ENCODE data around the gene TXNIP. TPM values are rescaled to one million over a fixed set of nuclear protein-coding genes. Genes with fewer than 3 reads are reported as not detected.

Gene TXNIP
- total and polyA plus RNA-seq, 2 of the 4 experiments (the other 2 are of a cell fraction): 36.4 to 77.2 TPM

DNA sequence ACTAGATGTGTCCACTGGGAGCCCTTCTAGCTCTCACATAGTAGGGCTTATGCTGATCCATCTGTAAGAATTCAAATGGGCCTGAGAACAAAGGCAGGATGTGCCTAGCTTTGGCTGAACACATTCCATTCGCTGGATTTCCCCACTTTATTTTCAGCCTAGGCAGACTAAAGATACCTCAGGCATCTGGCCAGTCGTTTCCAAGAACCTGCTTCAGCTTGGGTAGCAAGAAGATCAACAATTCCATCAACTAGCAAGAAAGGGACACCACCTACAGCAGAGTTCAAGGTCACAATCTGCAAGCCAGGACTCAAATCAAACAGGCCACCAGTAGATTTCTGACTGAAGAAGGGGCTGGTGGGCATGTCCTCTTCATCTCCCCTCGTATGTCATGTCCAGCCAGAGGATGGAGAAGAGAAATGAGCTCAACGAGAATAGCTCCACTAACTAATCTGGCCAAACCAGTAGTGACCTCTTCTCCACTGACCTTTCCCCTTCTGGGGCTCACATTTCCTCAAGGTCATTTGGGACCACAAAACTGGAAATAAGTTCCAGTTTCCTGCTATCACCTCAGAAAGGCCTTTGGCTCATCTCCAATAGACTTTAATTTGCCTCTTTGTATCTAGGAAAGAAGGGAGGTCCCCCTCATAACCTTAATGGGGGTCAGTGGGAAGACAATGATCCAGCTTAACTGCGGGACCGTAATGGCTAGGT is 14.2 kb downstream of the TXNIP start:
- peak overlapping the region; percentile 32; the same call in 1 of the 3 replicates for H2BK15ac ChIP-seq (ENCODE audit: low read depth, low read length)
- no peak for ATAC-seq (ENCODE audit: low read depth)
- dilution Hi-C loops (cut with HindIII; ENCODE audit: low sequenced_read_pairs, unreplicated experiment) (no loop called here), in situ Hi-C loops (cut with MboI; ENCODE audit: low sequenced_read_pairs) (no loop called here), intact Hi-C loops (cut with micrococcal nuclease) (no loop called here)
- WGBS, 2 experiments (ENCODE audit: extremely low coverage in 2 of 2, insufficient read length in 1 of 2): 82% methylated on average over 2 of the region's 6 CpGs; no CpG with 5 or more reads in 1 of the 2 experiments
- H3K14ac ChIP-seq (replicated peaks; ENCODE audit: low read depth, low read length): no peak overlapping the region; the same call in 1 of the 2 replicates
- H3K9me3 ChIP-seq (ENCODE audit: control insufficient read depth, insufficient read depth, low read length): no peaks in the 10 kb centered on the region
- ChIA-PET POLR2A (ENCODE audit: unreplicated experiment) (no interaction called here), CTCF (no interaction called here)
- H3K36me3 ChIP-seq (ENCODE audit: control insufficient read depth, insufficient read depth, low read length): no peaks in the 10 kb centered on the region
- peak overlapping the region; percentile 46; the same call in 1 of the 2 replicates for H2BK120ac ChIP-seq (ENCODE audit: low read depth, low read length)
- peak overlapping the region; percentile 44; the same call in 1 of the 2 replicates for H2AK5ac ChIP-seq (ENCODE audit: low read depth, low read length)
- H3K4me3 ChIP-seq (ENCODE audit: insufficient read depth, low read depth, low read length): no peak overlapping the region
- H4K20me1 ChIP-seq (ENCODE audit: insufficient read depth, low read length): no peaks in the 10 kb centered on the region
- TF ChIP-seq RFX5 (IDR thresholded peaks at IDR 0.05; ENCODE audit: low read depth, low read length) (no peak), MAFK (IDR thresholded peaks at IDR 0.05; ENCODE audit: low read depth, low read length) (no peak), CEBPB (IDR thresholded peaks at IDR 0.05; ENCODE audit: low read depth, low read length) (no peak), FOS (IDR thresholded peaks at IDR 0.05; ENCODE audit: low read depth, low read length) (no peak), MXI1 (IDR thresholded peaks at IDR 0.05; ENCODE audit: borderline replicate concordance, low read depth, low read length) (no peak), POLR2A (IDR thresholded peaks at IDR 0.05; ENCODE audit: low read depth, low read length) (no peak), NFE2L2 (IDR thresholded peaks at IDR 0.05; ENCODE audit: low read depth, low read length) (no peak), BHLHE40 (IDR thresholded peaks at IDR 0.05; ENCODE audit: low read depth, low read length) (no peak), MAZ (IDR thresholded peaks at IDR 0.05; ENCODE audit: borderline replicate concordance, low read depth, low read length) (no peak), SMC3 (IDR thresholded peaks at IDR 0.05; ENCODE audit: low read depth, low read length) (no peak), RAD21 (IDR thresholded peaks at IDR 0.05; ENCODE audit: low read length) (no peak)
- TF ChIP-seq, protein P1, sequence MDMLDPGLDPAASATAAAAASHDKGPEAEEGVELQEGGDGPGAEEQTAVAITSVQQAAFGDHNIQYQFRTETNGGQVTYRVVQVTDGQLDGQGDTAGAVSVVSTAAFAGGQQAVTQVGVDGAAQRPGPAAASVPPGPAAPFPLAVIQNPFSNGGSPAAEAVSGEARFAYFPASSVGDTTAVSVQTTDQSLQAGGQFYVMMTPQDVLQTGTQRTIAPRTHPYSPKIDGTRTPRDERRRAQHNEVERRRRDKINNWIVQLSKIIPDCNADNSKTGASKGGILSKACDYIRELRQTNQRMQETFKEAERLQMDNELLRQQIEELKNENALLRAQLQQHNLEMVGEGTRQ (IDR thresholded peaks at IDR 0.05; ENCODE audit: low read depth, low read length): no peak
- TF ChIP-seq, protein P2, sequence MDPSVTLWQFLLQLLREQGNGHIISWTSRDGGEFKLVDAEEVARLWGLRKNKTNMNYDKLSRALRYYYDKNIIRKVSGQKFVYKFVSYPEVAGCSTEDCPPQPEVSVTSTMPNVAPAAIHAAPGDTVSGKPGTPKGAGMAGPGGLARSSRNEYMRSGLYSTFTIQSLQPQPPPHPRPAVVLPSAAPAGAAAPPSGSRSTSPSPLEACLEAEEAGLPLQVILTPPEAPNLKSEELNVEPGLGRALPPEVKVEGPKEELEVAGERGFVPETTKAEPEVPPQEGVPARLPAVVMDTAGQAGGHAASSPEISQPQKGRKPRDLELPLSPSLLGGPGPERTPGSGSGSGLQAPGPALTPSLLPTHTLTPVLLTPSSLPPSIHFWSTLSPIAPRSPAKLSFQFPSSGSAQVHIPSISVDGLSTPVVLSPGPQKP (IDR thresholded peaks at IDR 0.05; ENCODE audit: borderline replicate concordance, low read depth, low read length): no peak
- TF ChIP-seq, protein P3, sequence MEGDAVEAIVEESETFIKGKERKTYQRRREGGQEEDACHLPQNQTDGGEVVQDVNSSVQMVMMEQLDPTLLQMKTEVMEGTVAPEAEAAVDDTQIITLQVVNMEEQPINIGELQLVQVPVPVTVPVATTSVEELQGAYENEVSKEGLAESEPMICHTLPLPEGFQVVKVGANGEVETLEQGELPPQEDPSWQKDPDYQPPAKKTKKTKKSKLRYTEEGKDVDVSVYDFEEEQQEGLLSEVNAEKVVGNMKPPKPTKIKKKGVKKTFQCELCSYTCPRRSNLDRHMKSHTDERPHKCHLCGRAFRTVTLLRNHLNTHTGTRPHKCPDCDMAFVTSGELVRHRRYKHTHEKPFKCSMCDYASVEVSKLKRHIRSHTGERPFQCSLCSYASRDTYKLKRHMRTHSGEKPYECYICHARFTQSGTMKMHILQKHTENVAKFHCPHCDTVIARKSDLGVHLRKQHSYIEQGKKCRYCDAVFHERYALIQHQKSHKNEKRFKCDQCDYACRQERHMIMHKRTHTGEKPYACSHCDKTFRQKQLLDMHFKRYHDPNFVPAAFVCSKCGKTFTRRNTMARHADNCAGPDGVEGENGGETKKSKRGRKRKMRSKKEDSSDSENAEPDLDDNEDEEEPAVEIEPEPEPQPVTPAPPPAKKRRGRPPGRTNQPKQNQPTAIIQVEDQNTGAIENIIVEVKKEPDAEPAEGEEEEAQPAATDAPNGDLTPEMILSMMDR (conservative IDR thresholded peaks at IDR 0.05; ENCODE audit: low read depth, low read length): no peak
- H3K4me1 ChIP-seq (ENCODE audit: control insufficient read depth, insufficient read depth, low read length): peaks cover 28% of the 10 kb centered on the region
- H2AFZ ChIP-seq (replicated peaks; ENCODE audit: low read length, poor library complexity): no peak overlapping the region
- H2BK20ac ChIP-seq (ENCODE audit: low read depth, low read length): no peak overlapping the region; the same call in 1 of the 2 replicates
- H4K8ac ChIP-seq (ENCODE audit: low read depth in 2 of 2, low read length in 2 of 2): no peak overlapping the region
- peaks cover 19% of the 10 kb centered on the region for H3K9me1 ChIP-seq (ENCODE audit: insufficient read depth, low read length)
- H3K27ac ChIP-seq (ENCODE audit: insufficient read depth, low read length): no peak overlapping the region
- H3K79me1 ChIP-seq (ENCODE audit: low read depth in 1 of 2, low read length in 2 of 2): peaks cover 4 to 12% of the 10 kb centered on the region in 2 experiments; a peak in 3 of 4 replicates
- no peak overlapping the region for H4K91ac ChIP-seq (ENCODE audit: insufficient read depth, low read depth, low read length)
- H3K27me3 ChIP-seq (ENCODE audit: control insufficient read depth, insufficient read depth, low read length): no peaks in the 10 kb centered on the region
- no peak overlapping the region for H3K56ac ChIP-seq (ENCODE audit: extremely low read depth, insufficient read depth, low read length)
- peak overlapping the region; percentile 31; the same call in 1 of the 2 replicates for H3K4ac ChIP-seq (ENCODE audit: low read depth, low read length)
- BruUV-seq (replicated peaks): no TSS peak
- no peak overlapping the region for H3K9ac ChIP-seq (ENCODE audit: low read depth, low read length)
- H4K5ac ChIP-seq (ENCODE audit: low read depth, low read length): no peak overlapping the region
- H3K18ac ChIP-seq (ENCODE audit: low read depth, low read length): no peak overlapping the region
- H3K4me2 ChIP-seq (ENCODE audit: low read depth, low read length): no peak overlapping the region
- H2AK9ac ChIP-seq (replicated peaks; ENCODE audit: low read depth, low read length, poor library complexity): no peak overlapping the region
- no peak overlapping the region for H2BK5ac ChIP-seq (ENCODE audit: low read depth, low read length, poor library complexity, severe bottlenecking)
- no peak for DNase-seq
- H3K23ac ChIP-seq (ENCODE audit: low read depth, low read length): no peak overlapping the region
